GM12878 (cell line): ENCODE results near the gene KCNS3. TPM values are rescaled to one million over a fixed set of nuclear protein-coding genes. Genes with fewer than 3 reads are reported as not detected.

ENCODE experiments used
- ATAC-seq: fragments of 200-7000 bp; cut with Tn5 transposase; 3 replicates; pipeline ENCODE4 v1.9.1; 2020; ENCODE audit warnings: mild to moderate bottlenecking, moderate library complexity
- BruUV-seq: library from RNA; stranded (reverse); fragments of 400-500 nt; replicated peaks from 2 replicates; lab custom pipeline; 2021; lab: Mats Ljungman, UMichigan
- CTCF ChIA-PET: fragments of 300-600 bp; sonication (Branson Sonifier 250); formaldehyde crosslinking; extraction: SDS; loops from one replicate; lab custom pipeline; 2021; ENCODE audit warnings: inconsistent platforms; lab: Yijun Ruan, JAX
- POLR2A ChIA-PET: fragments of 350-600 bp; formaldehyde crosslinking; extraction: SDS; loops from one replicate; lab custom pipeline; 2021; ENCODE audit warnings: inconsistent platforms; lab: Charles Lee
- RAD21 ChIA-PET: fragments of 300-600 bp; sonication (Branson Sonifier 250); formaldehyde crosslinking; loops from one replicate; lab custom pipeline; 2023; ENCODE audit warnings: antibody characterized with exemption; ENCODE audit not compliant: unreplicated experiment; lab: Charles Lee
- SMC1A ChIA-PET: fragments of 300-600 bp; sonication (Branson Sonifier 250); formaldehyde crosslinking; loops from one replicate; lab custom pipeline; 2023; ENCODE audit not compliant: unreplicated experiment, uncharacterized antibody; lab: Charles Lee
- DNase-seq: peaks from one replicate; pipeline ENCODE4 v3.0.0-alpha.2; 2011; ENCODE audit warnings: low read depth, low spot score
- FAIRE-seq: peaks from 3 replicates; lab custom pipeline; 2011; peaks lifted over from hg19 to GRCh38; lab: Jason Lieb, UNC
- H2AFZ ChIP-seq: 2 replicates; pipeline ENCODE4 v1.6.0; 2011; ENCODE audit warnings: low read depth, low read length, control low read depth; ENCODE audit not compliant: control insufficient read depth
- H3K27ac ChIP-seq: 2 replicates; pipeline ENCODE4 v1.5.1; 2011; ENCODE audit warnings: control low read depth; ENCODE audit not compliant: control insufficient read depth, insufficient read depth
- H3K27me3 ChIP-seq, 2 experiments: replicated peaks in 1 of 2; 2 replicates each; pipeline versions ENCODE4 v1.6.0 to v1.6.1; 2011; ENCODE audit warnings: low read length in 1 of 2; ENCODE audit not compliant: control insufficient read depth in 2 of 2, insufficient read depth in 2 of 2
- H3K36me3 ChIP-seq, 2 experiments: 2 replicates each; pipeline ENCODE4 v1.5.1; 2011; ENCODE audit warnings: low read length in 1 of 2; ENCODE audit not compliant: control insufficient read depth in 2 of 2, insufficient read depth in 2 of 2
- H3K4me1 ChIP-seq: 2 replicates; pipeline ENCODE4 v1.6.1; 2011; ENCODE audit warnings: mild to moderate bottlenecking, low read length, moderate library complexity, mixed read lengths; ENCODE audit not compliant: control insufficient read depth, insufficient read depth
- H3K4me2 ChIP-seq: 2 replicates; pipeline ENCODE4 v1.6.0; 2011; ENCODE audit warnings: control low read depth; ENCODE audit not compliant: control insufficient read depth, insufficient read depth
- H3K4me3 ChIP-seq: fragments of 200-600 bp; sonication (generic); 2 replicates; pipeline ENCODE4 v1.5.1; 2016
- H3K79me2 ChIP-seq: 2 replicates; pipeline ENCODE4 v1.6.0; 2011; ENCODE audit warnings: low read length; ENCODE audit not compliant: control insufficient read depth, insufficient read depth
- H3K9ac ChIP-seq: 2 replicates; pipeline ENCODE4 v1.8.0; 2011; ENCODE audit warnings: low read length, control low read depth, mixed read lengths; ENCODE audit not compliant: control insufficient read depth, insufficient read depth
- H3K9me3 ChIP-seq: replicated peaks from 3 replicates; pipeline ENCODE4 v1.5.1; 2011; ENCODE audit warnings: mild to moderate bottlenecking, low read length; ENCODE audit not compliant: control insufficient read depth, insufficient read depth
- H4K20me1 ChIP-seq: 2 replicates; pipeline ENCODE4 v1.6.0; 2011; ENCODE audit not compliant: control insufficient read depth, insufficient read depth
- ASH2L ChIP-seq: fragments of 300-600, 200-600 bp; sonication (generic); IDR thresholded peaks from 2 replicates; pipeline ENCODE4 v1.6.1; 2017; ENCODE audit warnings: low read depth, mild to moderate bottlenecking, borderline replicate concordance
- BCLAF1 ChIP-seq: fragments of 450-650 bp; IDR thresholded peaks from 2 replicates; pipeline ENCODE4 v1.6.1; 2017; ENCODE audit warnings: antibody characterized with exemption, mild to moderate bottlenecking, moderate library complexity
- ESRRA ChIP-seq: IDR thresholded peaks from 2 replicates; pipeline ENCODE4 v1.6.1; 2012; ENCODE audit warnings: mild to moderate bottlenecking, low read length, improper control_type of control experiment
- IKZF2 ChIP-seq, 2 experiments: fragments of 450-650 bp; IDR thresholded peaks; 2 replicates each; pipeline ENCODE4 v1.6.1; 2017; ENCODE audit warnings: mild to moderate bottlenecking in 2 of 2, moderate library complexity in 2 of 2
- MEF2A ChIP-seq: IDR thresholded peaks from 2 replicates; pipeline ENCODE4 v1.6.1; 2011; ENCODE audit warnings: low read depth, mild to moderate bottlenecking, low read length, moderate library complexity; ENCODE audit not compliant: insufficient read depth
- NR2F1 ChIP-seq: fragments of 450-650 bp; conservative IDR thresholded peaks from 2 replicates; pipeline ENCODE4 v1.6.1; 2017; ENCODE audit warnings: mild to moderate bottlenecking
- RAD51 ChIP-seq: fragments of 450-650 bp; IDR thresholded peaks from 2 replicates; pipeline ENCODE4 v1.6.1; 2016; ENCODE audit warnings: moderate library complexity, mild to moderate bottlenecking, inconsistent platforms
- SMARCA5 ChIP-seq: fragments of 450-650 bp; IDR thresholded peaks from 2 replicates; pipeline ENCODE4 v1.6.1; 2017; ENCODE audit warnings: mild to moderate bottlenecking
- ZBTB40 ChIP-seq: fragments of 450-650 bp; IDR thresholded peaks from 2 replicates; pipeline ENCODE4 v1.6.1; 2016; ENCODE audit warnings: mild to moderate bottlenecking, moderate library complexity, borderline replicate concordance
- ZNF384 ChIP-seq: IDR thresholded peaks from 2 replicates; pipeline ENCODE4 v1.6.1; 2012; ENCODE audit warnings: low read depth, mild to moderate bottlenecking, low read length, improper control_type of control experiment, borderline replicate concordance
- WGBS: methylation state at CpG from one replicate; pipeline ENCODE4 v1.1.6; 2016; ENCODE audit warnings: low lambda C conversion rate; ENCODE audit not compliant: insufficient replicate concordance, insufficient coverage; ENCODE audit errors: missing lambda C conversion rate; 5-methylcytosine and 5-hydroxymethylcytosine counted together
- in situ Hi-C: fragments of 300-500 bp; cut with MboI; formaldehyde crosslinking; loops from 9 replicates; pipeline ENCODE4 v1.14.3; 2018; ENCODE audit warnings: mixed read lengths
- intact Hi-C: fragments of 100-400 bp; cut with micrococcal nuclease; formaldehyde crosslinking; loops from one replicate; pipeline ENCODE4 v1.14.2; 2022; ENCODE audit not compliant: unreplicated experiment
- polyA plus RNA-seq, 11 experiments: library from polyadenylated mRNA; depleted of rRNA in 4 of 11; unstranded in 6 of 11; stranded (reverse) in 5 of 11; fragments of >200 nt; fragmentation: Nextera tagmentation in 4 of 11; fragmentation: Illumina TruSeq in 1 of 11; extraction: Ambion mirVana in 4 of 11; extraction: Trizol in 1 of 11; gene quantifications; 1 replicate in 1 of 11; 2 replicates in 10 of 11; pipeline versions ENCODE4 v1.2.1 to v1.2.3, GENCODE V29; 2011 to 2016; ENCODE audit warnings: inconsistent platforms in 2 of 11, missing spikeins in 2 of 11, low read depth in 1 of 11
- total RNA-seq, 4 experiments: library from RNA; depleted of rRNA in 3 of 4; stranded (reverse); fragments of >200 nt in 3 of 4; fragmentation: Illumina TruSeq in 1 of 4; extraction: Trizol in 1 of 4; gene quantifications; 2 replicates each; pipeline versions ENCODE4 v1.2.1 to v1.2.3, GENCODE V29; 2013 to 2021

Gene KCNS3
- total and polyA plus RNA-seq, 10 of the 15 experiments (the other 5 are each of a cell fraction or from before 2014, with no cell fraction given), result not detected

DNA sequence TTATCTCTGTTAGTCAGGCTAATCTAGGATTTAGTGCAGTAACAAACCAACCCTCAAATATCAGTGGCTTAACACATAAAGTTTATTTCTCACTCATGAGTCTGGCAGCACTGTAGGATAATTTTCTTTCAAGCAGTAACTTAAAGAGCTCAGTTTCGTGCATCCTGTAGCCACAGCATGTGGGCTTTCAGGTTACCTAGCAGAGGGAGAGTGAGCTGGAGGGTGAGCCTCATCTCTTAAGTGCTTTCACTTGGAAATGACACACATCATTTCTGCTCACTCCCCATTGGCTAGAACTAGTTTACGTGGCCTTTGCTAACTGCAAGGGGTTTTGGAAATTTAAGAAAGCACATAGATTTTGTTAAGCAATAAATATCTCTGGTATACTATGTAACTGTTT lies 96.9 kb downstream of the KCNS3 start:
- in situ Hi-C loops (no loop called here), intact Hi-C loops (no loop called here)
- ChIA-PET POLR2A (no interaction called here), RAD21 (no interaction called here), SMC1A (no interaction called here), CTCF (no interaction called here)
- DNase-seq (no peak), FAIRE-seq (no peak), ATAC-seq (no peak)
- Histone ChIP-seq H3K4me3 (no peak overlapping the region), H3K79me2 (no peaks in the 10 kb centered on the region), H3K4me2 (no peak overlapping the region), H3K9me3 (no peaks in the 10 kb centered on the region), H3K27ac (no peak overlapping the region), H4K20me1 (no peaks in the 10 kb centered on the region), H3K36me3 (no peaks in the 10 kb centered on the region), H2AFZ (no peak overlapping the region), H3K9ac (no peak overlapping the region), H3K4me1 (no peaks in the 10 kb centered on the region), H3K27me3 (no peaks in the 10 kb centered on the region; a peak in 1 of 4 replicates)
- no TSS peak for BruUV-seq
- WGBS, result 0% methylated on average over 2 of the region's 2 CpGs
- TF ChIP-seq ZNF384 (no peak), IKZF2 (IDR thresholded peaks at IDR 0.05) (no peak), ASH2L (no peak)

DNA sequence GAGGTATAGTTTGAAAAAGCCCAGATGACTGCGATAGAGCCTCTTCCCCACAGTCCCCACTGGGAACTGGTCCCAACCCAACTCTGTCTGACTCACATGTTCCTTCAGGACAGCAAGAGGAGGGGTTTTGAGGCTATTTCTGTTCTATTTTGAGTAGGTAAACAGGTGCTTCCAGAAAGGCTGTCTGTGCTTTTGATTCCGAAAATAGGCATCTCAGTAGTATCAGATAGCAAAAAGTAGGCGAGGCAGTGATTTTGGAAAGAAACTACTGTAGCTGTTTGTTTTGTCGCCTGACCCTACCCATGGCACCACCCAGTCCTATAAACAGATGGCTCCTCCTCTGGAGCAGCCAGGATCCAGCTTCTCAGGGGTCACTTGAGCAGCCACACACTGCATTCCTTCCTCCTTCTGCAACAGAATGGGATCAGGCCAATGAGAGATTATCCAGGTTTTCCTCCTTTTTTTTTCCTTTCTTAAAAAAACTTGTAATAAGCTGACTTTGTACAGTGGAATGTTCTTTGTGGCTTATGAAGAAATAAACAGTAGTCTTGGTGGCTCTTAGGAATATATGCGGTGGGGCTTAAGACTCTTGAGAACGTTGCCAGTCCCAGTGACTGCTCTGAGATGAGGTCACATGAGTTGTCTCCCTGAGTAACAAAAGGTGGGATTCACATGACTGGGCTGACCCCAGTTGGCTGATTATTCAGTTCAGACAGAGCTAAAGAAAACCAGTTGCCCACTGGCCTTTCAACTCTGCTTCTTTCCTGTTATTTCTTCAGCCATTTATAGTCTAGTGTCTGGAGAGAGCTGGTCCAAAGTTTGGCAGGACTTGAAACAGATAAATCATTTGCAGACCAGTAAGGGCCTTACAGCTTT lies 98.6 kb downstream of the KCNS3 start:
- intact Hi-C loops (no loop called here), in situ Hi-C loops (no loop called here)
- Histone ChIP-seq H3K36me3 (no peaks in the 10 kb centered on the region), H3K4me2 (no peak overlapping the region), H3K9me3 (no peaks in the 10 kb centered on the region), H3K27me3 (no peaks in the 10 kb centered on the region; a peak in 1 of 4 replicates), H3K9ac (no peak overlapping the region), H3K27ac (no peak overlapping the region), H4K20me1 (no peaks in the 10 kb centered on the region), H3K79me2 (no peaks in the 10 kb centered on the region), H2AFZ (no peak overlapping the region), H3K4me3 (no peak overlapping the region), H3K4me1 (no peaks in the 10 kb centered on the region)
- DNase-seq, result no peak
- BruUV-seq, result no TSS peak
- CTCF ChIA-PET, result no interaction called here
- WGBS, result 32% methylated on average over 6 of the region's 6 CpGs
- no peak for FAIRE-seq
- POLR2A ChIA-PET, result no interaction called here
- ATAC-seq, result no peak
- SMC1A ChIA-PET, result no interaction called here
- RAD21 ChIA-PET, result no interaction called here
- TF ChIP-seq MEF2A, result no peak
- TF ChIP-seq ZBTB40, result no peak
- TF ChIP-seq BCLAF1, result no peak
- TF ChIP-seq NR2F1, result no peak
- TF ChIP-seq RAD51, result no peak
- TF ChIP-seq SMARCA5, result no peak
- no peak for TF ChIP-seq ESRRA
